Ascending aorta (tissue), 2 donors: ENCODE results near the gene RAPSN. TPM values are rescaled to one million over a fixed set of nuclear protein-coding genes. Genes with fewer than 3 reads are reported as not detected.

Experiments used
- DNase-seq, 2 donors: peaks; one replicate each; pipeline ENCODE4 v3.0.0-alpha.2; 2019; ENCODE audit warnings: low spot score in 2 of 2
- H3K27ac ChIP-seq, 2 donors: fragments of 200-600 bp; sonication (generic); one replicate each; pipeline ENCODE4 v1.5.1; 2016 to 2017; ENCODE audit warnings: mild to moderate bottlenecking in 1 of 2
- H3K27me3 ChIP-seq: fragments of 200-600 bp; sonication (generic); one replicate; pipeline ENCODE4 v1.5.1; 2017
- H3K36me3 ChIP-seq, 2 donors: fragments of 200-600 bp; sonication (generic); one replicate each; pipeline ENCODE4 v1.5.1; 2016
- H3K4me1 ChIP-seq, 2 donors: fragments of 200-600 bp; sonication (generic); one replicate each; pipeline ENCODE4 v1.5.1; 2016 to 2017; ENCODE audit warnings: mild to moderate bottlenecking in 1 of 2
- H3K4me3 ChIP-seq, 2 donors: fragments of 200-600 bp; sonication (generic); one replicate each; pipeline ENCODE4 v1.5.1; 2016 to 2017; ENCODE audit warnings: mild to moderate bottlenecking in 1 of 2
- H3K9me3 ChIP-seq, 2 donors: fragments of 200-600 bp; sonication (generic); one replicate each; pipeline ENCODE4 v1.5.1; 2016
- intact Hi-C: fragments of 100-400 bp; cut with DNase I; formaldehyde crosslinking; loops from one replicate; pipeline ENCODE4 v1.15.1; 2023
- total RNA-seq: library from RNA; depleted of rRNA; stranded (reverse); fragments of >200 nt; gene quantifications from one replicate; pipeline ENCODE4 v1.1.0, GENCODE V29; 2016
- TF ChIP-seq, protein P1 (sequence below), 3 experiments: fragments of 200-600 bp in 2 of 3; fragments of 450-650 bp in 1 of 3; sonication (generic) in 2 of 3; IDR thresholded peaks; one replicate each; pipeline ENCODE4 v1.5.1; 2016 to 2019; ENCODE audit warnings: antibody characterized with exemption in 3 of 3, mild to moderate bottlenecking in 1 of 3, moderate library complexity in 1 of 3

The RAPSN gene
- total RNA-seq, 1 donor from 2014 or later: not detected

DNA sequence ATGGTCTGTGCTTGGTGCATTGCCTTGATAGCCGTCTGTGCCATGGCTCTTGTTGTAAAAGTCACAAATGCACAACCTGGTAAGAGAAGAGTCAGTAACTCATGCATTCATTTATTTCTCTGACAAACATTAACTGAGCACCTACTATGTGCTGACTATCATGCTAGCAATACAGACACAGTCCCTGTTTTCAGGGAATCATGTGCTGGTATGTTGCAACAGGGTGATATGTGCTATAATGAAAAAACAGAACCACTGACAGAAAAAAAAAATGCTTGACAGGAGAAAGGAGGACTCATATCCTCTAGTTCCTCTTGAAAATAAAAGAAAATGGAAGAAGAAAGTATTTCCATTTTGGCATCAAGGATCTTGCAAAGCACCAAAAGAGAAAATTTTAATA, 34.5 kb upstream of the RAPSN start:
- Histone ChIP-seq H3K9me3 (no peaks in the 10 kb centered on the region), H3K27me3 (no peaks in the 10 kb centered on the region), H3K27ac (no peak overlapping the region), H3K36me3 (peaks cover 80 to 89% of the 10 kb centered on the region in 2 donors), H3K4me3 (no peak overlapping the region), H3K4me1 (no peaks in the 10 kb centered on the region)
- DNase-seq: no peak
- intact Hi-C loops: no loop called here
- TF ChIP-seq, protein P1, sequence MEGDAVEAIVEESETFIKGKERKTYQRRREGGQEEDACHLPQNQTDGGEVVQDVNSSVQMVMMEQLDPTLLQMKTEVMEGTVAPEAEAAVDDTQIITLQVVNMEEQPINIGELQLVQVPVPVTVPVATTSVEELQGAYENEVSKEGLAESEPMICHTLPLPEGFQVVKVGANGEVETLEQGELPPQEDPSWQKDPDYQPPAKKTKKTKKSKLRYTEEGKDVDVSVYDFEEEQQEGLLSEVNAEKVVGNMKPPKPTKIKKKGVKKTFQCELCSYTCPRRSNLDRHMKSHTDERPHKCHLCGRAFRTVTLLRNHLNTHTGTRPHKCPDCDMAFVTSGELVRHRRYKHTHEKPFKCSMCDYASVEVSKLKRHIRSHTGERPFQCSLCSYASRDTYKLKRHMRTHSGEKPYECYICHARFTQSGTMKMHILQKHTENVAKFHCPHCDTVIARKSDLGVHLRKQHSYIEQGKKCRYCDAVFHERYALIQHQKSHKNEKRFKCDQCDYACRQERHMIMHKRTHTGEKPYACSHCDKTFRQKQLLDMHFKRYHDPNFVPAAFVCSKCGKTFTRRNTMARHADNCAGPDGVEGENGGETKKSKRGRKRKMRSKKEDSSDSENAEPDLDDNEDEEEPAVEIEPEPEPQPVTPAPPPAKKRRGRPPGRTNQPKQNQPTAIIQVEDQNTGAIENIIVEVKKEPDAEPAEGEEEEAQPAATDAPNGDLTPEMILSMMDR (IDR thresholded peaks at IDR 0.05): no peak

DNA sequence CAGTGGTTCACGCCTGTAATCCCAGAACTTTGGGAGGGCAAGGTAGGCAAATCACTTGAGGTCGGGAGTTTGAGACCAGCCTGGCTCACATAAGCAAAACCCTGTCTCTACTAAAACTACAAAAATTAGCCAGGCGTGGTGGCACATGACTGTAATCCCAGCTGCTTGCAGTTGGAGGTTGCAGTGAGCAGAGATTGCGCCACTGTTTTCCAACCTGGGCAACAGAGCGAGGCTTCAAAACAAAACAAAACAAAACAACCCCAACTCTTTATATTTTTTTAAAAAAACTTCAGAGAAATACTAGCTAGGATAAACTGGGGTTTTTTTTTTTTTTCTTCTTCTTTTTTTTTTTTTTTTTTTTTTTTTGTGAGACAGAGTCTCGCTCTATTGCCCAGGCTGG, 31.8 kb upstream of the RAPSN start:
- no peak for DNase-seq
- H3K36me3 ChIP-seq: peaks cover 84 to 91% of the 10 kb centered on the region in 2 donors
- no peaks in the 10 kb centered on the region for H3K9me3 ChIP-seq
- intact Hi-C loops: no loop called here
- no peaks in the 10 kb centered on the region for H3K27me3 ChIP-seq
- H3K4me3 ChIP-seq: no peak overlapping the region
- TF ChIP-seq, protein P1 (IDR thresholded peaks at IDR 0.05): no peak
- H3K27ac ChIP-seq: no peak overlapping the region
- H3K4me1 ChIP-seq: no peaks in the 10 kb centered on the region

DNA sequence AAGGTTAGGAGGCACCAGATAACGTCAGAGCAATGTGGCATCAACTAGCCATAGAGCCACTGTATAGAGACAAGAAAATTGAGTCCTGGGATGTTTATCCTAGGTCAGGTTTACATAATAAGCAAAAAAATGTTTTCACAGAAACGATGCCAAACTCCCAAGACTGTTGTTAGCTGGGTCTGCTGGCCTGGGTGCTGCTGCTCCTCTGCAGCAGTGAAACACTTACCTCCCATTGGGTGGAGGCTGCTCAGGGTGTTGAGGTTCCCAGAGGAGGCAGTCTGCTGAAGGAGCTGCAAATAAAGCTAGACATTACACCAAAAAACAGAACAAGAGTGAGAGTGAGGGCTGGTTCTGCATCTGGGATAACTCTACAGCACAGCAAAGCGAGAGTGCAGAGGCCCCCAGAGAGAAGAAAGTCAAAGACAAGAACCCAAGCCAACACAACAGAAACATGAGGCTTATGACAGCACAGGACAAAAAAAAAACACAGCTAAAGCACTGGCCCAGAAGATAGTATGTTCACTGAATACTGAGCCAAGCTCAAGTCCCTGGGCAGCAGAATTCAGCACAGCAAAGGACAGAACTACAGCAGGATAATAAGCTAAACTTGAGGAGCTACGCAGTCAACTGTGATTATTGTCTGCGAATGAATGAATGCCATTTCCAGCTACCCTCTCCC, 29.9 kb upstream of the RAPSN start:
- intact Hi-C loops: no loop called here
- no peaks in the 10 kb centered on the region for H3K9me3 ChIP-seq
- H3K4me1 ChIP-seq: no peaks in the 10 kb centered on the region
- H3K4me3 ChIP-seq: no peak overlapping the region
- H3K27me3 ChIP-seq: no peaks in the 10 kb centered on the region
- peaks cover 83 to 92% of the 10 kb centered on the region in 2 donors for H3K36me3 ChIP-seq
- no peak for DNase-seq
- no peak overlapping the region for H3K27ac ChIP-seq
- TF ChIP-seq, protein P1 (IDR thresholded peaks at IDR 0.05): no peak

DNA sequence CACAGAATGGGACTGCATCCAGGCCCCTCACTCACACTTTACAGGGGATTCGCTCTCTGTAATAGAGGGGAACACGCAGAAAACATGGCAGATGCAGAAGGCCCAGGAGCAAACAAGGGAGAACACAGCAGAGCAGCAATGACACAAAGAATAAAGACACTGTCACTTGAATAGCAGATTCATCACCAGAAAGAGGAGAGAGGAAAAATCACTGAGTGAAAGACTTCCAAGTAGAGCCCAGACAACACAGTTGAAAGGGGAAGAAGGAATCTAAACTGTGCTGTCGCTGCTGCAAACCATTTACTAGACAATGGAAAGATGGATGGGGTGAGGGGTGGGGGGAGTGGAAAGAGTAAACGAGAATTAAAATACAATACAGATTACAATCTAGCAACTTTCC, 28.8 kb upstream of the RAPSN start:
- TF ChIP-seq, protein P1 (IDR thresholded peaks at IDR 0.05): no peak
- Histone ChIP-seq H3K4me1 (no peaks in the 10 kb centered on the region), H3K4me3 (no peak overlapping the region), H3K27me3 (no peaks in the 10 kb centered on the region), H3K9me3 (no peaks in the 10 kb centered on the region), H3K36me3 (peaks cover 82 to 92% of the 10 kb centered on the region in 2 donors), H3K27ac (no peak overlapping the region)
- intact Hi-C loops: no loop called here
- DNase-seq: no peak

DNA sequence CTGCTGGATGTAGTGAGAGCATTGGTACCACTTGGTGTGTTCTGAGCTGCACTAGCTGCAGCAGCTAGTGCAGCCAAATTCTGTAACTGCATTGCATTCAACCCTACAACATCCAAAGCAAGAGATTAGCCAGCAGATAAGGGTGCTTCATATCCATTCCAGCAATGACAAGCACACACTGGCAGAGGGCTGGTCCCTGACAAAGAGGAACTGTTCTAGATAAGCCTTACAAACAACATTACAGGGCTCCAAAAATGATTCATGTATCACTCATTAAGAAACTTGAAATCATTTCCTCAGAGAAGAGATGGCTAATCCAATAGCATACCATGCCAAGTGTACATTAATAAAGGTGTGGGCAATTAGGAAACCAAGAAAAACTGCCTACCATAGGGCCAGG, 28.4 kb upstream of the RAPSN start:
- Histone ChIP-seq H3K36me3 (peaks cover 81 to 92% of the 10 kb centered on the region in 2 donors), H3K27ac (no peak overlapping the region), H3K4me1 (no peaks in the 10 kb centered on the region), H3K9me3 (no peaks in the 10 kb centered on the region), H3K4me3 (no peak overlapping the region), H3K27me3 (no peaks in the 10 kb centered on the region)
- no peak for DNase-seq
- TF ChIP-seq, protein P1 (IDR thresholded peaks at IDR 0.05): no peak
- intact Hi-C loops: no loop called here
